Activated T-cell treated with anti-CD3 and anti-CD28 coated beads, Interleukin-2, amount 50 U/mL, for 4 hours (primary cell): ENCODE results near the gene MACROD2. TPM values are rescaled to one million over a fixed set of nuclear protein-coding genes. Genes with fewer than 3 reads are reported as not detected.

Experiments used
- ATAC-seq, 2 donors: fragments of 200-7000 bp; cut with Tn5 transposase; one replicate each; pipeline ENCODE4 v1.10.0; 2021
- DNase-seq: peaks from one replicate; pipeline ENCODE4 v3.0.0-alpha.2; 2020
- H3K27me3 Mint-ChIP-seq: one replicate; pipeline ENCODE4 v1.8.0; 2021; ENCODE audit warnings: low read depth, mixed read lengths
- H3K36me3 Mint-ChIP-seq: one replicate; pipeline ENCODE4 v1.8.0; 2022; ENCODE audit warnings: mixed read lengths; ENCODE audit not compliant: insufficient read depth
- H3K4me1 Mint-ChIP-seq: one replicate; pipeline ENCODE4 v1.8.0; 2021; ENCODE audit warnings: low read depth, mixed read lengths
- H3K4me3 Mint-ChIP-seq: one replicate; pipeline ENCODE4 v1.8.0; 2021; ENCODE audit warnings: mild to moderate bottlenecking, moderate library complexity, mixed read lengths
- H3K9me3 Mint-ChIP-seq: one replicate; pipeline ENCODE4 v1.8.0; 2021; ENCODE audit warnings: mixed read lengths
- total RNA-seq, 3 donors: library from RNA; stranded (reverse); gene quantifications; one replicate each; pipeline ENCODE4 v1.2.1, GENCODE V29; 2021

Gene MACROD2
- total RNA-seq, 3 donors from 2014 or later, result 0.10 TPM; not detected in 2

DNA sequence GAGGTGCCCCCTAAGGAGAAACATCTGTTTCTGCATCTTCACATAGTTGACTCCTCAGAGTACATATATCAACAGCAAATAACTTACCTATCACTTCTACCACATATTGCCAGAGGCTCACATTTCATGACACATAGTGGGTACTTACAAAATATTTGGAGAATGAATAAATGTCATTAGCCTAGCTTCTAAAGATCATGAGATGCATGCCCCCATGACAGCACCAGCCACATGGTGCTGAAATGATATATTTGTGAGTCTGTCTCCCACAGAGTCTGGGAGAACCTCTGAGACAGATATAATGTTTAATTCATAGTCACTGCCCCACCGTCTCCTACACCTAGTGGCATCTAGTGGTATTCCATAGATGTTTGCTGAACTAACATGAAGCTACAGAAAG, 2022.3 kb downstream of the MACROD2 start:
- Mint-ChIP-seq H3K4me3 (no peak overlapping the region), H3K27me3 (no peaks in the 10 kb centered on the region), H3K36me3 (no peaks in the 10 kb centered on the region), H3K9me3 (peaks cover 15% of the 10 kb centered on the region), H3K4me1 (no peaks in the 10 kb centered on the region)
- DNase-seq (no peak), ATAC-seq (no peak)

DNA sequence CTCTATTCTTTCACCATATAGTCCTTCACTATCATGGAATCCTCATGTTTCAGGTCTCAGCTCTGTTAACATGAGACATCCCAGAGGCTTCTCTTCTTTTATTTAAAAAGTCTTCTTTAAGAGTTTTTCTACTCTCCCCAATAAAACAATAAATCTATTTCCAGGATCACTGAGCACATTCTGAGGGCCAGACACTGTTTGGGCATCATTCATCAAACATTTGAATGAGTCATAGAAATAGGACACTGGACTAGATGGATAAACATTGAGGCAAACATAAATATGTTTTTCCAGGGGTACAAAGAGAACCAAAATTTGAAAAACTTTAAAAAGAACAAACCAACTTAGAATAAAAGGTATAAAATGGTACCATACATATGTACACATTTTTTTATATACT, 2023.6 kb downstream of the MACROD2 start:
- H3K9me3 Mint-ChIP-seq, result peaks cover 15% of the 10 kb centered on the region
- H3K36me3 Mint-ChIP-seq, result no peaks in the 10 kb centered on the region
- H3K4me3 Mint-ChIP-seq, result no peak overlapping the region
- DNase-seq (no peak), ATAC-seq (no peak)
- no peaks in the 10 kb centered on the region for H3K27me3 Mint-ChIP-seq
- H3K4me1 Mint-ChIP-seq, result no peaks in the 10 kb centered on the region

DNA sequence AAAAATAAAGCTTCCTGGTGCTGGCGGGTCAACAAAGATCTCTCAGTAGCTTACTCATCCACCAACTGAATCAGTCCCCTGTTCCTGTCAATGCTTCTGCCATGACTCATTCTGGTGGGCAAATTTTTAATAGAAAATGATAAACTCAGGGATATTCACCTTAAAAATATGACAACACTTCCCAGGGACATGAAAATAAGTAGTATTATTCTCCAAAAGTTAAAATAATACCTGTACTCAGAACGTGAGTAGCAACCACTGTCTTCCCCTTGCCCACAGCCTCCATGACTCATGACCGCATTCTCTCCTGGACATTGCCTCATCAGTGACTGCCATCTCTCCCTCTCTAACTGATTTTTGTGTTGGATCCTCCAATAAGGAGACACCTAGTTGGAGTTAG, 2025.7 kb downstream of the MACROD2 start:
- Mint-ChIP-seq H3K9me3 (peaks cover 15% of the 10 kb centered on the region), H3K27me3 (no peaks in the 10 kb centered on the region), H3K4me1 (no peaks in the 10 kb centered on the region), H3K4me3 (no peak overlapping the region), H3K36me3 (no peaks in the 10 kb centered on the region)
- no peak for ATAC-seq
- DNase-seq, result no peak

DNA sequence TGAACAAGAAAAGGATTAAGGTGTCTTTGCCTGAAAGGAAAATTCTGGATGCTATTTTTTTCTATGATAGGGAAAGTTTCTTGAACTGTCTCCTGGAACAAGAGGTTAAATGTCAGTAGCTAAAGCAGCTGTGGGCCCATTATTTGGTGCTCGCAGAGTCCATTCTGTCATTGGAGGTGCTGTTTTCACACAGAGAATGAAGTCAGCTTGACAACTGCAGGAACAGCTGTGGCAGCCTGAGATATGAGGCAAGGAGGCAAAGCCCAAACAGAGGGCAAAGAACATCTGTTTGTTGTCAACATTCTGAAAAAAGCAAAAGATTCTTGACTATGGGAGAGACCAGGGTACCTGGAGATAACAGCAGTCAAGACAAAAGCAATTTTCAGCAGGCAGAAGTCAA, 2029.8 kb downstream of the MACROD2 start:
- no peaks in the 10 kb centered on the region for H3K36me3 Mint-ChIP-seq
- ATAC-seq (no peak), DNase-seq (no peak)
- H3K4me1 Mint-ChIP-seq, result no peaks in the 10 kb centered on the region
- peaks cover 3% of the 10 kb centered on the region for H3K9me3 Mint-ChIP-seq
- H3K4me3 Mint-ChIP-seq, result no peak overlapping the region
- no peaks in the 10 kb centered on the region for H3K27me3 Mint-ChIP-seq

DNA sequence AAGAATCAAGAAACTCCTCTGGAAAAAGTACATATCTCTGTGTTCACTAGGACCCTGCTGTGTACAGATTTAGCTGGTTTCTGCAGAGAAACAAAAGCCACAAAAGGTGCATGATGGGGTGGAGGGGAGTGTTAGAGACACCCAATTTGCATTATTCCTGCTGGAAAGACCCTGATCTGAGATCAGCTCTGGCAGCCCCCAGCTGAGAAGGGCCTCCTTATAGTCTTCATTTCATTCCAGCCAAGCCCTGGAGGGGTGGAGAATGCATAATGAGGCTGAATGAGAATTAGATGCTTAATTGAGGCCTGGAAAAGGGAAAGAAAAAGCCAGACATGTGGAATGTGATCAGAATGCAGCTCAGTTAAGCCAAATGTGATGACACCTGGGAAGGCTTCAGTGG, 2032.4 kb downstream of the MACROD2 start:
- H3K4me3 Mint-ChIP-seq, result no peak overlapping the region
- no peak for DNase-seq
- H3K4me1 Mint-ChIP-seq, result no peaks in the 10 kb centered on the region
- no peaks in the 10 kb centered on the region for H3K27me3 Mint-ChIP-seq
- no peak for ATAC-seq
- H3K36me3 Mint-ChIP-seq, result no peaks in the 10 kb centered on the region
- no peaks in the 10 kb centered on the region for H3K9me3 Mint-ChIP-seq

DNA sequence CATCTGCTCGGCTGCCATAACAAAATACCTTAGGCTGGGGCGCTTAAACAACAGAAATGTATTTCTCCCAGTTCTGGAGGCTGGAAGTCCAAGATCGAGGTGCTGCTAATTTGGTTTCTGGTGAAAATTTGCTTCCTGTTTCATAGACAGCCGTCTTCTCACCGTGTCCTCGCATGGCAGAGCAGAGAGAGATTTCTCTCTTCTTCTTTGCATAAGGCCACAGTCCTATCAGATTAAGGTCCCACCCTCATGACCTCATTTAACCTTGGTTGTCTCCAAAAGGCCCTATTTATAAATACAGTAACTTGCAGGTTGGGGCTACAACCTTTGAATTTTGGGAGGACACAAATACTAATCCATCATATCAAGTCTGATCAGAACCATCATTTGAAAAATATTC, 2033.6 kb downstream of the MACROD2 start:
- H3K36me3 Mint-ChIP-seq, result no peaks in the 10 kb centered on the region
- H3K27me3 Mint-ChIP-seq, result no peaks in the 10 kb centered on the region
- no peaks in the 10 kb centered on the region for H3K4me1 Mint-ChIP-seq
- no peak for ATAC-seq
- H3K9me3 Mint-ChIP-seq, result no peaks in the 10 kb centered on the region
- no peak for DNase-seq
- H3K4me3 Mint-ChIP-seq, result no peak overlapping the region

DNA sequence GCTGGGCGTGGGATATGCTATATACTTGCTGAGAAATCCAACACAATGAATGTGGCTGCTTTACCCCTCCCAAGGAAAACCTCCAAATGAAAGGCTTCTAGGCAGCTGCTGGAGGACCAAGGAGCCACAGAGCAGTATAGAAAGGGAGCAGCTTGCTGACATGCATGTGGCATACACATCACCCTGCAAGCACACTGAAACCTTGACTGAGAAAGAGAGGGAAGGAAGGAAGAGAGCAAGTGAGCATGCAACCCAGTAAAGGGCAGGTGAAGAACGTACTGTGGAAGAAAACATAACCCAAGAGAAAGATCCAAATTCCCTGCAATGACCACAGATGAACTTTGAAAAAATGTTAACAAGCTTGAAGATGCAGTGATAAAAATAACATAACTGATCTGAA, 2034.9 kb downstream of the MACROD2 start:
- no peaks in the 10 kb centered on the region for H3K4me1 Mint-ChIP-seq
- no peak for ATAC-seq
- no peak for DNase-seq
- no peak overlapping the region for H3K4me3 Mint-ChIP-seq
- no peaks in the 10 kb centered on the region for H3K36me3 Mint-ChIP-seq
- H3K27me3 Mint-ChIP-seq, result no peaks in the 10 kb centered on the region
- no peaks in the 10 kb centered on the region for H3K9me3 Mint-ChIP-seq

DNA sequence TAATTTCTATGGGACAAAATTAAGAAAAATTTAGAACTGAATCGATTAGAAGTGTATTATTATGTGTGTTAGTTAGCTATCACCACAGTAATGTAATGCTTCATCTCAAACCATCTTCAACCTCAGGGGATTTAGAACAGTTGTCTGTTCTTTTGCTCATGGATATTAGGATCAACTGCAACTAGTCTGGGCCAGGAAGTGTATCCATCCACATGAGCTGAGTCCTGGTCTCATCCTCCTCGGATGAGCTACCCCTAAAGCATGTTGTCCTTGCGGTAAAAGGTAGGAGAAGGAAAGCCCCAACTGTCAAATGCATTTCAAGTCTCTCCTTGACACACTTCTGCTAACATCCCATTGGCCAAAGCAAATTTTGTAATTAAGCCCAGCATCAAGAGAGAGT, 2040.3 kb downstream of the MACROD2 start:
- DNase-seq (no peak), ATAC-seq (no peak)
- H3K36me3 Mint-ChIP-seq, result no peaks in the 10 kb centered on the region
- H3K4me1 Mint-ChIP-seq, result no peaks in the 10 kb centered on the region
- no peak overlapping the region for H3K4me3 Mint-ChIP-seq
- no peaks in the 10 kb centered on the region for H3K27me3 Mint-ChIP-seq
- no peaks in the 10 kb centered on the region for H3K9me3 Mint-ChIP-seq

DNA sequence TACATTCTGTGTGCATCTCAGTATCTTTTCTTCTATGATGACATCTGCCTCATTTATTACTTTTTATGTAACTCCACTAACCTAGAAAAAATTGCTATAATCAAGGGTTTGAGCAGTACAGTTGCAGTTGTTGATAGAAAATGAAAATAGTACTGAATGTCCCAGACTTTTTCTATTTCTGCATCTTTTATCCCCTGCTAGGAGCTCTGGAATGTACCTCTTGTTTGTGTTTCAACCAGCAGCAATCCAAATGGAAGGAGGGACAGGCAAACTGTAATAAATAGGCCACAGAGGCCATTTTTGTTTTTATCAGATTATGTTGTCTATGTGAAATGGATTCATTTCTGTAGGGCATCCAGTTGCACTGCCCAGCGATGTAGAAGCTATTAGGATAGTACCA, 2041.0 kb downstream of the MACROD2 start:
- DNase-seq (no peak), ATAC-seq (no peak)
- Mint-ChIP-seq H3K9me3 (no peaks in the 10 kb centered on the region), H3K4me3 (no peak overlapping the region), H3K4me1 (no peaks in the 10 kb centered on the region), H3K36me3 (no peaks in the 10 kb centered on the region), H3K27me3 (no peaks in the 10 kb centered on the region)

DNA sequence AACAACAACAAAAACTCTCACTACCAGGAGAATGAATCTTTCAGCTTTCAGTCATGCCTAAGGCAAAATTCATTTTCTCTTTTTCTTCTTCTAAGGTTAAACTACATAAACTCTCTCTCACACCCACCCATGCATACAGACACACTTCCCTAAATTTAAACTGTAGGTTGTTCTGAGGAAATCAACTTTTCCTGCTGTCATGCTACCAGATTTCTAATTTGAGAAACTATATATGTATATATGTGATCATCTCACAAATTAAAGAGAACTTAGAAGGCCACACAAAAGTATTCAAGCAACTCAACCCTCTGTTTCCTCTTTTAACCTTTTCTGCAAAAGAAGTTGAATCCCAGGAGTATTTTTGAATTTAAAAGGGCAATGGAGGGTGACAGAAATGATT, 2045.4 kb downstream of the MACROD2 start:
- no peaks in the 10 kb centered on the region for H3K4me1 Mint-ChIP-seq
- H3K36me3 Mint-ChIP-seq, result no peaks in the 10 kb centered on the region
- H3K9me3 Mint-ChIP-seq, result no peaks in the 10 kb centered on the region
- no peak for DNase-seq
- ATAC-seq, result no peak
- no peaks in the 10 kb centered on the region for H3K27me3 Mint-ChIP-seq
- no peak overlapping the region for H3K4me3 Mint-ChIP-seq

DNA sequence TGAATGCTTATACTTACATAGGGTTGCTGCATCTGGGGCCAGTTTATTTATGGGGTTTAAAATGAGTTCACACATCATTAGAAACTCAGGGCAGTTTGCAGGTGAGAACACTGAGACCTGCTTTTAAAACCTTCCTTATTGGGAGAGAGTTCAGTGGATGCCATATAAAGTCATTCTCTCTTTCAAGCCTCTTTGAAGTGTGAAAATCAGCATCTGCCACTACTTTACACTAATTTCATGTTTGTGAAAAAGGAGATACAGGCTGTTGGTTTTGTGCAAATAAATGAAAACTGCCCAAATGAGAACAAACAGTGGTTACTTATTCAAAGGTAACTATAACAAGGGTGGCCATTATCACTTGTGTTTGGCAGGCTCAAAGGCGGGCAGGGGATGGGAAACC, 2047.4 kb downstream of the MACROD2 start:
- Mint-ChIP-seq H3K4me1 (no peaks in the 10 kb centered on the region), H3K9me3 (no peaks in the 10 kb centered on the region), H3K4me3 (no peak overlapping the region), H3K36me3 (no peaks in the 10 kb centered on the region), H3K27me3 (no peaks in the 10 kb centered on the region)
- ATAC-seq (no peak), DNase-seq (no peak)

DNA sequence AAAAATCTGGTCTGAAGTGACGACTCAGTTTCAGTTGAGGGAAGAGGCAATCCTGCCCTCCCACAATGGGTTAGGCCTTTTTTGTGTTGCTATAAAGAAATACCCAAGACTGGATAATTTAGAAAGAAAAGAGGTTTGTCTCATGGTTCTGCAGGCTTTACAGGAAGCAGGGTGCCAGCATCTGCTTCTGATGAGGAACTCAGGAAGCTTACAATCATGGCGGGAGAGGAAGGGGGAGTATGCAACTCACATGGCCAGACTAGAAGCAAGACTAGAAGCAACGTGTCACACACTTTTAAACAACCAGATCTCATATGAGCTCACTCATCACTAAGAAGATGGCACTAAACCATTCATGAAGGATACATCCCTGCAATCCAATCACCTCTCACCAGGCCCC, 2048.6 kb downstream of the MACROD2 start:
- H3K27me3 Mint-ChIP-seq, result no peaks in the 10 kb centered on the region
- no peak for ATAC-seq

DNA sequence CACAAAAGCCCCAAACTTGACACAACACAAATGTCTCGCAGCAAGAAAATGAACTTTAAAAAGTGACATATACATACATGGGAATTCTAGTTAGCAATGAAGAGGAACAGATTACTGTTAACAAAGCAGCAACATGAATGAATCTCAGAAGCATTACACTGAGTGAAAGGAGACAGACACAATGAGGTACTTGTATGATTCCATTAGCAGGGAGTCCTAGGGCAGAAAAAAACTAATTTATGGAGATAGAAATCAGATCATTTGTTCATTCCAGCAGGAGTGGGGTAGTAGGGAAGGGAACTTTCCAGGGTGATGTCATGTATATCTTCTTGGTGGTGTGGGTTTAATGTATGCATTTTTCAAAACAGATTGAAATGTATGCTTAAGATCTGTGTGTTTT, 2053.6 kb downstream of the MACROD2 start:
- H3K4me1 Mint-ChIP-seq, result no peaks in the 10 kb centered on the region
- peaks cover 3% of the 10 kb centered on the region for H3K9me3 Mint-ChIP-seq
- no peaks in the 10 kb centered on the region for H3K36me3 Mint-ChIP-seq
- no peaks in the 10 kb centered on the region for H3K27me3 Mint-ChIP-seq
- ATAC-seq, result no peak
- no peak for DNase-seq
- H3K4me3 Mint-ChIP-seq, result no peak overlapping the region

More for the DNA sequence above, 2048.6 kb downstream of the MACROD2 start:
- H3K9me3 Mint-ChIP-seq, result peaks cover 3% of the 10 kb centered on the region
- no peaks in the 10 kb centered on the region for H3K36me3 Mint-ChIP-seq
- no peaks in the 10 kb centered on the region for H3K4me1 Mint-ChIP-seq
- H3K4me3 Mint-ChIP-seq, result no peak overlapping the region
- no peak for DNase-seq

DNA sequence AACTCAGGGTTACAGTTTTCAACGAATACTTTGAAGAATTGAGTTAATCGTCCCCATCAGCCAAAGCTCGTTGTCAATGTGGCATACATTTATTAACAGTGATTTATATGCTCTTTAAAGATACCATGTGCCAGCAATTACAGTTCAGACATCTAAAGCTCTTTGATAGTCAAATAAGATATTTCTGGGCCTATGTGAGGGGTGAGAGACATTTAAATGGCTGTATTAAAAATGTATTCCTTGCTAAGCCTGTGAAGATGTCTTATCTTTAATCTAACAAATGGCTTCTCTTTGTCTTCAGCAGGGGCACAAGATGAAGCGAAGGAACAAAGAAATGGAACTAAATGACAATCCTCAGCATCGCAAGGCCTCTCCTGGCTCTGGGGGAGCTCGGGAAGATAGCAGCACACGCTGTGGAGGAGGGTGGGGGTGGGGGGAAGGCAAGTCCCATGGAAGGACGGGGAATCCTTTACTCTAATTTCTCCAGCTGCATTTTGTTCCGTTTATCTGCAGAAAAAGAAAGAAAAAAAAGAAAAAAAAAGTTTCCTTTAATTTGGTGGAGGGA, 2054.3 kb downstream of the MACROD2 start:
- ATAC-seq, result no peak
- no peak overlapping the region for H3K4me3 Mint-ChIP-seq

DNA sequence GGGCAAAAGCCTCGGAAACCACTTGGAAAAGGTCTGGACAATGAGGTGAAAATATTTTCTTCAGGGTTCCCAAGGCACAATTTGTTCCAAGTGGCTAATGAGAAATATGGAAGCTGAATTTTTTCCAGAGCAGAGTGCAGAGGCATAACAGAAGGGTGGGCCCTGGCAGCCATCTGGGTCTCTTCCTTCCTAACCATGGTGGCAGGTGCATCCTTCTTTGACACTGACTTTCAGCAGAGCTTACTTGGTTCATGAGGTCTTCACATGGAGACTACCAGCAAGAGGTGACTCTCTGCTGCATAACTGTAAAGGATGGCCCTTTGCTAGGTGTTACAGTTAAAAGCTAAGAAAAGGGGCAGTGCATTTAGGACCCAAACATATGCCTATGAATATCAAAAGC, 2055.1 kb downstream of the MACROD2 start:
- ATAC-seq, result no peak

More for the DNA sequence above, 2054.3 kb downstream of the MACROD2 start:
- Mint-ChIP-seq H3K36me3 (no peaks in the 10 kb centered on the region), H3K9me3 (peaks cover 3% of the 10 kb centered on the region), H3K27me3 (no peaks in the 10 kb centered on the region), H3K4me1 (no peaks in the 10 kb centered on the region)
- no peak for DNase-seq

DNA sequence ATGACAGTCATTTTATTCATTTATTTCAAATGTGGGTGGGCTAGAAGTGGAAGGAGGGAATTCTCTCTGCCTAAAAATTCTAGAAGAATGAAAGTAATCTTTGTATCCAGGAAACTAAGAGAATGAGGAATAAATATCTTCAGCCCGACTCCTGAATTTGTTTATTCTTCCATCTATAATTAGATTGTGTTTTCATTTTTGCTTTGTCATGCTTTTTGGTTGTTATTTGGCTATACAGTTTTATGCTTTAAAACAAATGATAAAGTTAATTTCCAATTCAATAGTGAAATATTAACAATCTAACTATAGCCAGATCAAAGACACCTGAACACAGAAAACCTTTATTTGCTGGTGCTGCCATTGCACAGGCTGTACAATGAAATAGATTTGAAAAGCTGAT, 2056.7 kb downstream of the MACROD2 start:
- no peaks in the 10 kb centered on the region for H3K4me1 Mint-ChIP-seq
- no peak overlapping the region for H3K4me3 Mint-ChIP-seq
- no peak for DNase-seq
- no peak for ATAC-seq
- no peaks in the 10 kb centered on the region for H3K27me3 Mint-ChIP-seq
- peaks cover 3% of the 10 kb centered on the region for H3K9me3 Mint-ChIP-seq
- no peaks in the 10 kb centered on the region for H3K36me3 Mint-ChIP-seq

More for the DNA sequence above, 2055.1 kb downstream of the MACROD2 start:
- Mint-ChIP-seq H3K4me1 (no peaks in the 10 kb centered on the region), H3K4me3 (no peak overlapping the region), H3K36me3 (no peaks in the 10 kb centered on the region), H3K9me3 (peaks cover 3% of the 10 kb centered on the region), H3K27me3 (no peaks in the 10 kb centered on the region)
- no peak for DNase-seq
